ENCODE measurements around the gene SECISBP2L.
"Not testable (repeated sequence)": the region's sequence is repeated elsewhere in the genome, so short reads cannot be mapped to it uniquely, and the experiment has no call there.

The SECISBP2L gene

DNA sequence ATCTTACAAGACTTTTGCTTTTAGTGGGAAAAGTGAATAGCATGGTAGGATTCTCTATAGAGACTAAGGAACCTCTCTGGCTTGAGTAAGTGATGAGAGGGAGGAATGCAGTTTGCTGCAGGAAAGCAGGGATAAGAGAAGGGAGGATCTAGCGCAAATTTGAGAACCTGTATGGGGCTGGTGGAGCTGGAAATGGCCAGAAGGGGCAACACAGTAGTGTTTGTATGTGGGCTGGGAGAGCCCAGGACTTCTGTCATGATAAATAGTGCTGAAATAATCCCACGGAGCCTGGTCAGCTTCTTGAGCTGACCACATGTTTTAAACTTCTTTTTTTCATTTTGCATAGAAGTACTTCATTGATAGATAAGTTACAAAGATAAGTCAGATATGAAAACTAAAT, 71.4 kb downstream of the SECISBP2L start:
- H3K4me3 ChIP-seq (ENCODE audit: low read depth, low read length) = no peak overlapping the region
- H3K27ac ChIP-seq = no peak overlapping the region
- TF ChIP-seq, protein P1, sequence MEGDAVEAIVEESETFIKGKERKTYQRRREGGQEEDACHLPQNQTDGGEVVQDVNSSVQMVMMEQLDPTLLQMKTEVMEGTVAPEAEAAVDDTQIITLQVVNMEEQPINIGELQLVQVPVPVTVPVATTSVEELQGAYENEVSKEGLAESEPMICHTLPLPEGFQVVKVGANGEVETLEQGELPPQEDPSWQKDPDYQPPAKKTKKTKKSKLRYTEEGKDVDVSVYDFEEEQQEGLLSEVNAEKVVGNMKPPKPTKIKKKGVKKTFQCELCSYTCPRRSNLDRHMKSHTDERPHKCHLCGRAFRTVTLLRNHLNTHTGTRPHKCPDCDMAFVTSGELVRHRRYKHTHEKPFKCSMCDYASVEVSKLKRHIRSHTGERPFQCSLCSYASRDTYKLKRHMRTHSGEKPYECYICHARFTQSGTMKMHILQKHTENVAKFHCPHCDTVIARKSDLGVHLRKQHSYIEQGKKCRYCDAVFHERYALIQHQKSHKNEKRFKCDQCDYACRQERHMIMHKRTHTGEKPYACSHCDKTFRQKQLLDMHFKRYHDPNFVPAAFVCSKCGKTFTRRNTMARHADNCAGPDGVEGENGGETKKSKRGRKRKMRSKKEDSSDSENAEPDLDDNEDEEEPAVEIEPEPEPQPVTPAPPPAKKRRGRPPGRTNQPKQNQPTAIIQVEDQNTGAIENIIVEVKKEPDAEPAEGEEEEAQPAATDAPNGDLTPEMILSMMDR (IDR thresholded peaks at IDR 0.05; ENCODE audit: low read depth, low read length) = 0 out of 2 replicates have a peak, but pooled peaks have one; percentile 26
- no peaks in the 10 kb centered on the region for H3K36me3 ChIP-seq
- DNase-seq = peak; percentile 29
- no peaks in the 10 kb centered on the region for H3K9me3 ChIP-seq (ENCODE audit: severe bottlenecking)
- no peaks in the 10 kb centered on the region for H3K27me3 ChIP-seq (ENCODE audit: insufficient read depth, low read depth, severe bottlenecking)

DNA sequence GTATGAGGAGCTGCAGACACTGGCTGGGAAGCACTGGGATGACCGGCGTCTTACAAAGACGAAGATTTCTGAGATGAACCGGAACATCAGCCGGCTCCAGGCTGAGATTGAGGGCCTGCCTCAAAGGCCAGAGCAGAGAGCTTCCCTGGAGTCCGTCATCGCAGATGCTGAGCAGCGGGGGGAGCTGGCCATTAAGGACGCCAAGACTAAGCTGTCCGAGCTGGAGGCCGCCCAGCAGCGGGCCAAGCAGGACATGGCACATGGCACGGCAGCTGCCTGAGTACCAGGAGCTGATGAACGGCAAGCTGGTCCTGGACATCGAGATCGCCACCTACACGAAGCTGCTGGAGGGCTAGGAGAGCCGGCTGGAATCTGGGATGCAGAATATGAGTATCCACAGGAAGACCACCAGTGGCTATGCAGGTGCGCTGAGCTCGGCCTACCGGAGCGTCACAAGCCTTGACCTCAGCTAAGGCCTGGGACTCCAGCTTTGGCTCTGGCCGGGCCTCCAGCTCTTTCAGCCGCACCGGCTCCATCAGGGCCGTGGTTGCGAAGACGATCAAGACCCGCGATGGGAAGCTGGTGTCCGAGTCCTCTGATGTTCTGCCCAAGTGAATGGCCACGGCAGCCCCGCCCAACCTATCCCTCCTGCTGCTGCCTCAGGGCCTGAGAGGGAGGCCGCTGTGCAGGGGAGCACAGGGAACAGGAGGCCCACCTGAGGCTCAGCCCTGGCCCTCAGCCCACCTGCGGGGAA, 73.3 kb downstream of the SECISBP2L start:
- no peak for DNase-seq
- TF ChIP-seq, protein P1 (IDR thresholded peaks at IDR 0.05; ENCODE audit: low read depth, low read length) = no peak
- no peaks in the 10 kb centered on the region for H3K36me3 ChIP-seq
- H3K9me3 ChIP-seq (ENCODE audit: severe bottlenecking) = no peaks in the 10 kb centered on the region
- H3K27ac ChIP-seq = no peak overlapping the region
- no peaks in the 10 kb centered on the region for H3K27me3 ChIP-seq (ENCODE audit: insufficient read depth, low read depth, severe bottlenecking)
- H3K4me3 ChIP-seq (ENCODE audit: low read depth, low read length) = no peak overlapping the region

DNA sequence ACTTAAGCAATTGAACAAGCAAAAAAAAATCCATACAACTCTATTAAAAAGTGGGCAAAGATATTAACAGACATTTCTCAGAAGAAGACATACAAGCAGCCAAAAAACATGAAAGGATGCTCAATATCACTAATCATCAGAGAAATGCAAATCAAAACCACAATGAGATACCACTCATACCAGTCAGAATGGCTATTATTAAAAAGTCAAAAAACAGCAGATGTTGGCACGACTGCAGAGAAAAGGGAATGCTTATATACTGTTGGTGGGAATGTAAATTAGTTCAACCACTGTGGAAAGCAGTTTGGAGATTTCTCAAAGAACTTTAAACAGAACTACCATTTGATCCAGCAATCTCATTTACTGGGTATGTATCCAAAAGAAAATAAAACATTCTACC, 75.3 kb downstream of the SECISBP2L start:
- not testable (repeated sequence) for H3K27ac ChIP-seq; H3K27me3 ChIP-seq (ENCODE audit: insufficient read depth, low read depth, severe bottlenecking); DNase-seq; H3K36me3 ChIP-seq; H3K4me3 ChIP-seq (ENCODE audit: low read depth, low read length); H3K9me3 ChIP-seq (ENCODE audit: severe bottlenecking)

DNA sequence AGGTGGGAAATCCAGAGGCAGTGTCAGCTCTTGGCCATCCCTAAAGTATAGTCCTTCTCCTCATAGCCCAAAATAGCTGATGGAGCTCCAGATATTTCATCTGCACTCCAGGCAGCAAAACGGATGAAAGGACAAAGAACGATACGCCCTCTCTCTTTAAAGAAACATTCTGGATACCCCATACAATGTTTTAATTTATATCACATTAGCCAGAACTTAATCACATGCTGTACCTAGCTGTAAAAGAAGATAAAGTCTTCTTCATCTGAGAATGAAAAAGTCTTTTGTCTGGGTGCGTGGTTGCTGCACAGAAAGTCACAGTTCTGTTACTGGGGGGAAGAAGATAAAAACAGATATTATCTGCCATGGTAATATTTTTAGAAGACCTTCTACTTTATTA, 78.2 kb downstream of the SECISBP2L start:
- Histone ChIP-seq H3K27ac (no peak overlapping the region), H3K27me3 (ENCODE audit: insufficient read depth, low read depth, severe bottlenecking) (no peaks in the 10 kb centered on the region), H3K9me3 (ENCODE audit: severe bottlenecking) (no peaks in the 10 kb centered on the region), H3K4me3 (ENCODE audit: low read depth, low read length) (no peak overlapping the region), H3K36me3 (no peaks in the 10 kb centered on the region)
- no peak for DNase-seq
- TF ChIP-seq, protein P1 (IDR thresholded peaks at IDR 0.05; ENCODE audit: low read depth, low read length) = no peak

DNA sequence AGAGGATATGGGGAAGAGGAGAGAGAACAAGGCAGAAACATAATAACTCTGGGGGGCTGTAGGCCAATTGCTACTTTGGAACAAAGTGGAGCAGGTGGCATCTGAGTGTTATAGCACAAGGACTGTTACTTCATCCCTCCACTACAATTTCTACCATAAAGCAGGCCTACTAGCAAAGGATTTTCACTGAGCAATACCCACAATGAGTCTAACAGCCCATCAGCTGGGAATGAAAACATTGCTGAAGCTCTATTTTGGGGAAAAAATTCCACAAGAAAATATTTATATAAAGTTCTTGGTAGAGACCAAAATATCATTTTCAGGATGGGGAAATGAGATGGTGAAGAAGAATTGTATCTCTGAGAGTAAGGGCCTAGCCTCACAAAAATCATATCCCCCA, 78.9 kb downstream of the SECISBP2L start:
- Histone ChIP-seq H3K36me3 (no peaks in the 10 kb centered on the region), H3K4me3 (ENCODE audit: low read depth, low read length) (no peak overlapping the region), H3K9me3 (ENCODE audit: severe bottlenecking) (no peaks in the 10 kb centered on the region), H3K27ac (no peak overlapping the region), H3K27me3 (ENCODE audit: insufficient read depth, low read depth, severe bottlenecking) (no peaks in the 10 kb centered on the region)
- no peak for DNase-seq
- TF ChIP-seq, protein P1 (IDR thresholded peaks at IDR 0.05; ENCODE audit: low read depth, low read length) = no peak

DNA sequence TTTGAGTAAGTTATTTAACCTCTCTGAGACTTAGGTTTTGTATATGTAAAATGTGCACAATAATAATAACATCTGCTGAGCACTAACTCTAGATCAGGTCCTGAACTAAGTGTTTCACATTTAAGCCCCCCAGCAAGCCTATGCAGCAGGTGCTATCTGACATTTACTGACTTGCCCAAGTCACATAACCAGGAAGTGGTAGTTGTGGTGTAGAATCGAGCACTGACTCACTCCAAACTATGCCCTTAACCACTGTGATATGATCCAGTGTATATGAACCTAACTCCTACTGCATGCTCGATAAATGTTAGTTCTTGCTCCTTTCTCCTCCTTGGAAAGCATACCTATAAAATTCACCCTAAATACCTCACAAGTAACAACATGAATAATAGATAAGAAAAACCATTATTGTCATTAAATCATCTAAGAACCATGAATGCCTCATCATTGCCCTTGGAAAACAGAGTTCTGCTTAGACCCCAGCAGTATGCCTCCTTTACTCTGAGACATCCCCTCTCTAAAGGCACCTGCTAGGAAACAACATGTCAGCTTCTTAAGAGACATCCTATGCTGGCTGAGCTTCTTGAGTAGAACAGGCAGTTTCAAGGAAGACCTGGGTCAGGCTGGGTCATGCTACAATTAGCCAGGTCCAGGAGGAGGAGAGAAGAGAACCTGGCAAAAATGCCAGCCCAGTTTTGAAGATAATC, 79.5 kb downstream of the SECISBP2L start:
- no peak overlapping the region for H3K4me3 ChIP-seq (ENCODE audit: low read depth, low read length)
- TF ChIP-seq, protein P1 (IDR thresholded peaks at IDR 0.05; ENCODE audit: low read depth, low read length) = no peak
- H3K36me3 ChIP-seq = no peaks in the 10 kb centered on the region
- no peak overlapping the region for H3K27ac ChIP-seq
- DNase-seq = no peak
- H3K27me3 ChIP-seq (ENCODE audit: insufficient read depth, low read depth, severe bottlenecking) = no peaks in the 10 kb centered on the region
- no peaks in the 10 kb centered on the region for H3K9me3 ChIP-seq (ENCODE audit: severe bottlenecking)
